Measurements from ENCODE around the gene TMEM219. TPM values are rescaled to one million over a fixed set of nuclear protein-coding genes. Genes with fewer than 3 reads are reported as not detected.

Gene TMEM219
- total and polyA plus RNA-seq, 2 of the 8 experiments (the other 6 are each of a cell fraction or from before 2014, with no cell fraction given) = 60.2 to 116 TPM

DNA sequence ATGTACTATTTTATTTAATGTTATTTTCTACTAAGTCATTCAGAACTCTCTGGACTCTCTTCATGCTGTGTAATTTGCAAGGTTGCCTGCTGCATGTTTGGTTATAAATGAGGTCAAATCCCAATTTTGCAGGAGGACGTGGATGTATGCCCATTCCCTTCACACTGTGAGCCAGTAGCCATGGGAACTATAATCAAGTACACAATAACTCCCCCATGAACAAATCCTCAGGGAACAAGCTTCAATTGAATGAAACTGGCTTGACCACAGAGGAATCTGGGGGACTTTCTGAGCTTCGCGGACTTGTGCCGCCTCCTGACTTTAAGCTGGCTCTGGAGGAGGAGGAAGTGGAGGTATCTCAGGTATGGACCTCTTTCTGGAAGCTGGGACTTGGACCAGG lies 21.2 kb upstream of the TMEM219 start:
- H3K18ac ChIP-seq (ENCODE audit: extremely low read depth, low read length) = no peak overlapping the region
- no peak overlapping the region for H3K14ac ChIP-seq (ENCODE audit: insufficient read length)
- TF ChIP-seq TAF1 (IDR thresholded peaks at IDR 0.05; ENCODE audit: low read depth, low read length) = no peak
- no peak for TF ChIP-seq PHF8 (conservative IDR thresholded peaks at IDR 0.05; ENCODE audit: low read depth, low read length)
- TF ChIP-seq POLR2AphosphoS5 (IDR thresholded peaks at IDR 0.05; ENCODE audit: low read depth, low read length) = no peak
- no peak for TF ChIP-seq CHD2 (IDR thresholded peaks at IDR 0.05; ENCODE audit: low read length)
- TF ChIP-seq NRF1 (IDR thresholded peaks at IDR 0.05; ENCODE audit: low read depth, low read length) = no peak
- H2BK5ac ChIP-seq (ENCODE audit: low read depth, low read length) = no peak overlapping the region
- CTCF ChIA-PET (ENCODE audit: partially characterized antibody) = interaction anchor here (0.9 to 2.8 kb wide), 4 partner anchors 11 to 63 kb away, joined by 3 to 16 read pairs (median 4); partner anchors contain the start of gene KCTD13
- H3K56ac ChIP-seq (replicated peaks; ENCODE audit: insufficient read length, low read depth, low read length) = no peak overlapping the region
- H3K4me1 ChIP-seq (replicated peaks in 1 of 4; ENCODE audit: control insufficient read depth in 3 of 4, insufficient read depth in 4 of 4, low read length in 3 of 4) = no peaks in the 10 kb centered on the region; a peak in 1 of 7 replicates
- H2BK15ac ChIP-seq (ENCODE audit: low read length) = no peak overlapping the region
- no peaks in the 10 kb centered on the region for H4K20me1 ChIP-seq (replicated peaks in 1 of 2; ENCODE audit: control insufficient read depth in 1 of 2, insufficient read depth in 2 of 2, low read length in 2 of 2)
- no peak overlapping the region for H4K91ac ChIP-seq (replicated peaks; ENCODE audit: insufficient read length, low read length)
- no peak overlapping the region for H3K9ac ChIP-seq (replicated peaks in 1 of 4; ENCODE audit: extremely low read depth in 1 of 4, low read depth in 3 of 4, low read length in 3 of 4)
- no peak overlapping the region for H4K8ac ChIP-seq (ENCODE audit: extremely low read depth, insufficient read depth, low read length)
- no peak overlapping the region for H3K4ac ChIP-seq (replicated peaks; ENCODE audit: insufficient read length, low read depth, low read length)
- FAIRE-seq (no peak), DNase-seq (ENCODE audit: low read depth in 1 of 2, low spot score in 2 of 2) (no peak)
- no peaks in the 10 kb centered on the region for H3K79me1 ChIP-seq (ENCODE audit: low read depth, low read length)
- POLR2A ChIA-PET (ENCODE audit: partially characterized antibody) = interaction anchor here (0.5 to 1.0 kb wide), 2 partner anchors 13 to 14 kb away, joined by 3 to 4 read pairs; no protein-coding TSS in a partner anchor
- H3K27ac ChIP-seq (ENCODE audit: low read depth, low read length) = no peak overlapping the region
- no peaks in the 10 kb centered on the region for H3K23me2 ChIP-seq (ENCODE audit: low read depth, low read length)
- H3K36me3 ChIP-seq (ENCODE audit: control insufficient read depth in 2 of 4, insufficient read depth in 4 of 4, low read length in 3 of 4) = no peaks in the 10 kb centered on the region
- H2BK20ac ChIP-seq (ENCODE audit: low read length) = no peak overlapping the region
- H4K5ac ChIP-seq (ENCODE audit: insufficient read length, low read depth, low read length) = no peak overlapping the region
- no peaks in the 10 kb centered on the region for H3K9me3 ChIP-seq (ENCODE audit: insufficient read depth in 2 of 2, low read depth in 1 of 2, low read length in 1 of 2)
- H2BK120ac ChIP-seq (replicated peaks; ENCODE audit: low read depth, low read length) = no peak overlapping the region
- H2AFZ ChIP-seq (ENCODE audit: low read length) = no peak overlapping the region
- H3K4me3 ChIP-seq (ENCODE audit: extremely low read depth in 1 of 4, insufficient read depth in 2 of 4, low read depth in 3 of 4, low read length in 4 of 4) = no peak overlapping the region
- no peaks in the 10 kb centered on the region for H3K79me2 ChIP-seq (ENCODE audit: control insufficient read depth in 1 of 2, insufficient read depth in 2 of 2, low read length in 2 of 2)
- H3K23ac ChIP-seq (ENCODE audit: insufficient read length) = no peak overlapping the region
- H3K27me3 ChIP-seq (replicated peaks in 1 of 4; ENCODE audit: control insufficient read depth in 3 of 4, extremely low read depth in 1 of 4, insufficient read depth in 3 of 4, low read length in 3 of 4) = peaks cover 0 to 3% (median 0%) of the 10 kb centered on the region in 4 experiments; a peak in 1 of 7 replicates
- no peak overlapping the region for H2AK5ac ChIP-seq (ENCODE audit: low read depth, low read length)
- 100% methylated on average over 4 of the region's 4 CpGs; no CpG with 5 or more reads in 1 of the 2 experiments for WGBS, 2 experiments (ENCODE audit: extremely low coverage in 1 of 2, insufficient coverage in 1 of 2, insufficient read length in 1 of 2, insufficient replicate concordance in 2 of 2, low coverage in 1 of 2, low lambda C conversion rate in 2 of 2, missing lambda C conversion rate in 1 of 2)
- no peak overlapping the region for H2BK12ac ChIP-seq (ENCODE audit: low read depth, low read length)
- H3K4me2 ChIP-seq (ENCODE audit: insufficient read depth in 1 of 2, low read depth in 2 of 2, low read length in 2 of 2) = no peak overlapping the region

All from H1 (cell line).